GM18951 (cell line): ENCODE data around the gene KCNA10.

Experiments used
- POLR2A ChIP-seq: IDR thresholded peaks from 4 replicates; pipeline ENCODE4 v1.6.1; 2011; ENCODE audit warnings: mild to moderate bottlenecking; ENCODE audit not compliant: insufficient read length, insufficient read depth; ENCODE audit errors: extremely low read depth
- in situ Hi-C: fragments of 300-500 bp; cut with MboI; formaldehyde crosslinking; loops from one replicate; pipeline ENCODE4 v1.12.0; 2022; ENCODE audit warnings: low sequenced_read_pairs, mixed read lengths, inconsistent platforms; ENCODE audit not compliant: unreplicated experiment

The KCNA10 gene

DNA sequence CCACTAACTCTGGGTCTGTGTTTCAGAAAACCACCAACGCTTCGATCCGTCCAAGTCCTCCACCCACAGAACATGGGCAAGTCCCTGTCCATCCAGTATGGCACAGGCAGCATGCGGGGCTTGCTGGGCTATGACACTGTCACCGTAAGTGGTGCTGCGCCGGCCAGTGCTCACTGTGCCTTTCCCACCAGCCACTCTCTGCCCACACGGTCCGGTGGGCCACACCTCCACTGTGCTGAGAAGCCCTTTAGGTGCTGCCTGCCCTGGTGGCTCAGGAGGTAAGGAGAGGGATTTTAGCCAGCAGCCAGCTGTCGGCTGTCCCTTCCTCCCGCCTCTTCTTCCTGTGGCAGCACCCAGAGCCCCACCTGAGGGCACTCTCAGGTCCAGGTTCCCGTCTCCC lies 34.2 kb downstream of the KCNA10 start:
- no peak for TF ChIP-seq POLR2A
- in situ Hi-C loops, result no loop called here

DNA sequence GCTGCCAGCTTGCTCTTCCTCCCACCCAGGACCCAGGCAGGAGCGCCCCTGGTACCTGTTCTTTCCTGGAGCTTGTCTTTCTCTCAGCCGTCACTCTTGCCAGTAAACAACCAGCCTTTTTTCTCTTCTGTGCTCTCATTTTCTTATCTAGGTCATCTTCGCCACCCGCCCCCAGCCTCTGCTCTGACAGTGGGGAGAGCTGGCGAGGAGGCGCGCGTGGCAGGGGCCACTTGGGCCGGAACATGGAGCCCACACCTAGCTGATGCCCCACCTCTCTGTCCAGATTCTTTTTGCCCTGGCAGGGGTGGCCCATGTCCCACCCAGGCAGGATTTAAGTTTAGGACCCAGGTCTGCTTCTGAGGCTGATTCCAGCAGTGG lies 35.7 kb downstream of the KCNA10 start:
- in situ Hi-C loops, result no loop called here
- TF ChIP-seq POLR2A, result no peak

DNA sequence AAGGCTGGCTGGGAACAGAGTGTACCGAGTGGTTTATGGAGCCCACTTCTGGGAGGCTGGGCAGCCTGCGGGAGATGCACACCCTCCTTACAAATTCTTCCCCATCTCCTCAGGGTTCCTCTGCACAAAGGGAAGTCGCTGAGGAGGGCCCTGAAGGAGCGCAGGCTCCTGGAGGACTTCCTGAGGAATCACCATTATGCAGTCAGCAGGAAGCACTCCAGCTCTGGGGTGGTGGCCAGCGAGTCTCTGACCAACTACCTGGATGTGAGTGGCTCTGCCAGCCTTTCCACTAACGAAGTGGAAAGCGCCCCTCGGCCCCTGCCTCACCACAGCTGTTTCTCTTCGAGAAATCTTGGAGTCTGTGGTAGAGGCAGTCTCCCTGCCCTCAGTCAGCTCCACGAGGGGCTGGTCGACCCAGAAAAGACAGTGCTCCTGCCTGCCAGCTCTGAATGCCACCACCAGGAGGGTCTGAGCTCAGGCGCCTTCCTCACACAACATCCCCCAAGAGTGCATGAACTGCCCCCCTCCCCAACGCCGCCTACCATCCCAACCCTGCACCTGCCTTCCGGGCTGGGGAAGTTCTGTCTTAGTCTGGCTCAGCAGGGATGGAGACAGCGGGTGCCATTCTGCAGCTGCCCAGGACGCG lies 36.2 kb downstream of the KCNA10 start:
- TF ChIP-seq POLR2A, result no peak
- in situ Hi-C loops, result no loop called here

DNA sequence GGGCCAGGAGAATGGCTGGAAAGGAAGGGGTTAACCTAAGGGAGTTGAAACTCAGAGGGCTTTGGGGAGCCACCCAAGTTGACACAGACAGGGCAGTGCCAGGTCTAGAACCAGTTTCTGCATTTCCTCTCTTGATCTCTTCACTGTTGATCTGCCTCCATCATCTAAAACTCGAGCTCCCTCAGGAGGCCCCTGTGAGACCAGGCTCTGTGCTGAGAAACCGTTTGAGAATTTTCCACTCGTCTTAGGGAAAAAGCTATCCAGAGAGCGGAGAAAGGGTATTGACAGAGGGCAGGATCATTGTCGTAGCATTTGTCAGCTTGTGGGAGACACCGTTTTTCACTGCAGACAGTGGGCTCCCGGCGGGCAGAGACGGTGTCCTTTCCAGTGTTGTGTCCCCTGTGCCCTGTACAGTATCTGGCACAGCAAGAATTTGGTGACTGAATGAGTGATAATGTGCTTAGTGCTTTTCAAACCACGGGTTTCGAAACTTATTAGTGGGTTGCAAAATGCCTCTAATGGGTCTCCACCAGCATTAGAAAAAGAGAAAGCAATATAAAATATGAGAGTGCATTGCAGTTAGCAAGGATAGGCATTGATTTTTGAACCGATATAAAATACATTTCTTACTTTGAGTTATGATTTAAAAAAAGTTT lies 36.9 kb downstream of the KCNA10 start:
- in situ Hi-C loops, result no loop called here
- no peak for TF ChIP-seq POLR2A

DNA sequence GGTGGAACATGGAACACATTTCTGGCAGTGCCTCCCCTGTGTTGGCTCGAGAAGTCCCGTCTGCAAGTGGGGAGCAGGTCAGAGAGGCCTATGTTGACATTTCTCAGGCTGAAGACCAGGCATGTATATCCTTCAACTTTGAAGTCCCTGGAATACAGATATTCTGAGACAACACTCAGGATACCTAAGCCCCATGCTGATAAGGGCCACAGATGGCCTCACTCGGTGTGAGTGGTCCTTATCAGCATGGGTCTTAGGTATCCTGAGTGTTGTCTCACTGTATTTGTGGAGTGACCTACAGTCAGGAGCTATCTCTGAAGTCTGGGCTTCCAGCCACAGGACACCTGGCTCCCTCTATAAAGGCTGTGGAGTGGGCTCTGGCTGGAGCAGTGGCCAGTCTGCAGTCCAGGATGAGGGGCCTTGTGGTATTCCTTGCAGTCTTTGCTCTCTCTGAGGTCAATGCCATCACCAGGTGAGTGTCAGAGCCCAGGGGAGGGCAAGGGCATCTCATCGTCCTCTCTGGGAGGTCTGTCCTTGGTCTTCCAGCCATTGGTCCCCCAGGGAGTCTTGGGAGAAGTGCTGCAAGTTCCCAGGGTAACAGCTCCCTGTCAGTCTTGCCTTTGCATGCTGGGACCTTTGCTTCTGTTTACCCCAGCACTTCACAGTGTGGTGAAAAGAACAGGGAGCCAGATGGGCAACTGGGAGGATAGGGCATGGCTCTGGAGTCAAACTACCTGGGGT lies 38.4 kb downstream of the KCNA10 start:
- no peak for TF ChIP-seq POLR2A
- in situ Hi-C loops, result no loop called here

DNA sequence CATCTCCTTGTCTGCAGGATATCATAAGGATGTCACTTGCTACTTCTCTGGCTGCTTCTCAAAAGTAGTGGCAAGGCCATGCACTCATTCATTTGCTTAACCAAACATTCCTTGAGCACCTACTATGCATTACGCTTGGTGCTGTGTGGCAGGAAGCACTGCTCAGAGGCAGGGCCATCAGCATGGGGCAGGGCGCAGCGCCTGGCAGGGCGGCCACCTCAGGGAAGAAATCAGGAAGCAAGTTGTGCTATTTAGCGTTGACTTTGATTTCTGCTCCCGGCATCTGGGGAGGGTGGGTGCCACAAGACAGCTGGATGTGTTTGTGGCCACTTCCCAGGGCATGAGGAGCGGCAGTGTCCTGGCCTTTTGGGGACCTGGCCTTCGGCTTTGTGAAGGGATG lies 40.1 kb downstream of the KCNA10 start:
- no peak for TF ChIP-seq POLR2A
- in situ Hi-C loops, result no loop called here

DNA sequence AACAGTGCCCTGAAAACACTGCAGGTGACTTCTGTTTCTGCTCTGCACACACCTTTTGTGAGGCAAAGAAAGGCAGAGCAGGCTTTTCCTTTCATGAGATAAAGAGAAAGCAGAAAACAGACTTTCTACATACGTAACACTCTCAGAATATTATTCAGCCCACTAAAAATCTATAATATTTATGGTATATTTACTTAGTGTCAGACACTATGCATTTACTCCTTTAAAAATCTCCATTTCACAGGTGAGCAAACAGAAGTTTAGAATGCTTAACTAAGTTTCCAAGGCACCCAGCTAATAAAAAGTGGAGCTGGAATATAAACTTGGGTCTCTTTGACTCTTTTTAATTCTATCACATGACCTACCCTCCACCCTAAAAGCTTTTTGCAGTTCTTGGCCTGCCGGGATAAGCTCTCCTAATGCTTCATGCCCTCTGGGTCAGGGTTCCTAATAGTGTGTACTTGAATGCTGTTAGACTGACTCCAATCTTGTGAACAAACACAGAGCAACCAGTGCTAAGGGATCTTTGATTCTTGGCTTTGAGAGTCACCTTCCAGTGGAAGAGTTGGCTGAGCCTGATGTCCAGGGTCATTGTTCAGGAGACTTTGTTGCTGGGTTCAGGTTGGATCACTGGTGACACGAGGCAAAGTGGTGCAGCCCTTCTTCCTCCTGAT lies 40.9 kb downstream of the KCNA10 start:
- no peak for TF ChIP-seq POLR2A
- in situ Hi-C loops, result no loop called here

DNA sequence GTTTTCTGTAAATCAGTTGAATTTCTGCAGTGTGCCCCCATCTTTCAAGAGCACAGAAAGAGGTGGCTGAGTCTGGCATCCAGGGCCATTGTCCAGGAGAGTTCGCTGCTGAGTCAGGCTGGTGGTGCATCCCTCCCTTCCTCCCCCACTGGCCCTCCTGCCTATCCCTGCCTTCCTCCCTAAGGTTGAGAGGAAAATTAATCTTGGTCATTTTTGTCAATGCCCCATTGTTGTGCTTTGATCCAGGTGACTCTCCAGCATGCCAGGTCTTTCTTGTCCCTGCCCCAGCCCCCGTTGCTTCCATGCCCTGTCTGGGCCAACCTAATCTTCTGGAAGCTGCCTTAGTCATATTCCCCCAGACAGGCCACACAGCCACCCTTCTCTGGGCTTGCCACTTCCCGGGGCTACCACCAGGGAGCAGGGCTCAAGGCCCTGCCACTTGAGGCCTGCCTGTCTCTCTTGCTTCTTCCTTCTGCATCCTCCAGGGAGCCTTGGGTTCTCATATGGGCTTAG lies 41.5 kb downstream of the KCNA10 start:
- TF ChIP-seq POLR2A, result no peak
- in situ Hi-C loops, result no loop called here

DNA sequence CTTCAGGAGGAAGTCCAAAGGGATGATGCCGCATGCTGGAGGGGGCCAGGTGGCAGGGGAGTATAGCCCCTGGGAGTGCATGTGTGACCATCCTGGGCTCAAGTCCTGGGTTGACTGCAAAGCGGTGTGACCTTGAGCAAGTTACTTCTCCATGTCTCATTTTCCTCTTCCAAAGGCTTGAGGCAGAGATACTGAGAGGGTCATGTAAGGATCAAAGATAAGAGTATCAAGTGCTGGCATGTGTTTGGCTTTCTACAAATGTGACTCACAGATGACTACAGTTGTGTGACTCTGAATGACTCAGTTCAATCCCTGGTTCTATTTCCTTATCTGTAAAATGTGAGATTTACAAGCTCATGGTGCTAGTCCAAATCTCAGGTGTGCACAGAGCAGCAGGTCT lies 41.9 kb downstream of the KCNA10 start:
- in situ Hi-C loops, result no loop called here
- no peak for TF ChIP-seq POLR2A

DNA sequence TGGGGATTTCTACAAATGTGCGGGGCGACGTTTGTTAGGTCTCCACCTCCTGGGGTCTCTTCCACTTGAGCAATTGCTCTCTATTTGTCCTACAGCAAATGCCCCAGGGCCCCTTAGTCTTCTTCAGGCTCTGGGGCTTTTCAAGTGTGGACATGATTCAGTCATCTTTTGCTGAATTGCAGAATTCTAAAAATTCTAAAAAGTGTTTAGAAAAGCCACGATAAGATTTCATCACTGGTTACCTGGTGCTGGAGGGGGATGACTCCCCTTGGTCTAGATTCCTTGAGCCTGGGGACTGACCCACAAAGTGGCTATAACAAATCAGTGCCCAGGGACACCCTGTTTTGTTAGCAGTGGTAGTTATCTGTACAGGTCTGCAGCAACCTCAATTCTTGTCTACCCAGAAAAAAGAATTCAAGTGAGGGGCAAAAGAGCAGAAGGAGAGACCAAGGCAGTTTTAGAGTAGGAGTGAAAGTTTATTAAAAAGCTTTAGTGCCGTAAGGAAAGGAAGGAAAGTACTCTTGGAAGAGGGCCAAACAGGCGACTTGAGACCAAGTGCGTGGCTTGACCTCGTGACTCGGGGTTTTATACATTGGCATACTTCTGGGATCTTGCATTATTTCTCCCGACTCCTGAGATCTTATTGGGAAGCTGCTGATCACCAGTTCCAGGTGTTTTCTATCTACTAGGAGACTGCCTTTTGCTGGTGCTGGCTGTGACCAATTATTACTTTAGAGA lies 42.8 kb downstream of the KCNA10 start:
- TF ChIP-seq POLR2A, result no peak
- in situ Hi-C loops, result no loop called here

DNA sequence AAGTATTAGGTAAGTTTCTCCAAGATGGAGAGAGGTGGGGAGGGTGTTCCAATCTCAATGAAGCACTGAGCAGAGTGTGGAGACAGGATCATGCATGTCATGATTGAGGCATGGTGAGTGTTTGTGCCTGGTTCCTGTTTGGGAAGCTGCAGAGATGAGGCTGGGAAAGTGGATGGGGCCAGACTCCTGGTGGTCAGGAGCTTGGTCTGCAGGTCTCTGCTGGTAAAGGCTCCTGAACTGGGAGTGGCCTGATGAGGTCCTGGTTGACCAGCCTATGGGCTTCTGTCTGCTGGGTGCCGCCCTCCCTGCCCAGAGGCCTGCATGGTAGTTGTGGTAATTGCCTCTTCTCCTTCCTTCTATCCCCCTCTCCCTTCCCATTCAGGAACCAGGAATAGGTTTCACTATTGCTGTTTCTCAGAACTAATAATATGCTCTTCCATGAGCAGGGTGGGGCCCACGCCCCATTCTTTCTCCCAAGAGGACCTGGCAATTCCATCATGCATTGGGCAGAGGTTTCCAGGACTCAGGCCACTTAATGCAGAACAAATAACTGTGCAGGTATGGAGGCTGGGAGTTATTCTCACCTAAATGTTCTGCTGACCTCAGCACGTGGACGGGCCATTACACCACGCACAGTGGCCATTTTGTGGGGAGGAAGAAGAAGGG lies 43.5 kb downstream of the KCNA10 start:
- no peak for TF ChIP-seq POLR2A
- in situ Hi-C loops, result no loop called here

DNA sequence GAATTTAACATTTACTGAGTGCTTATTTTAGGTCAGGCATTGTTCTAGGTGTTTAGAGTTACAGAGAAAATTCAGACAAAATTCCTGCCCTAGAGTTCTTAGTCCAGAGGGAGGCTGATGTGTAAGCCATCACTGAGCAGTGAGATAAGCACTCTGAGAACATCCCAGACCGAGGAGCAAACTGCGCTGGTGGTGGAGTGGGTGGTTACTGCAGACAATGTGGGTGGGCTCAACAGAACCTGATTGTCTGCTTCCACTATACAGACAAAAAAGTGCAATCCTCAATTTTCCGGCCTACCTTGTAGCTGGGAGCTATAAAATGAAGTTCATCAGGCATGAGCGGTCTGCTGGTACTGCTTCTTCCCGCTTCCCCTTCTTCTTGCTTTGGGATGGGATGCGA lies 44.5 kb downstream of the KCNA10 start:
- in situ Hi-C loops, result no loop called here
- TF ChIP-seq POLR2A, result no peak
